ENCODE results near the gene CNTD1.

DNA sequence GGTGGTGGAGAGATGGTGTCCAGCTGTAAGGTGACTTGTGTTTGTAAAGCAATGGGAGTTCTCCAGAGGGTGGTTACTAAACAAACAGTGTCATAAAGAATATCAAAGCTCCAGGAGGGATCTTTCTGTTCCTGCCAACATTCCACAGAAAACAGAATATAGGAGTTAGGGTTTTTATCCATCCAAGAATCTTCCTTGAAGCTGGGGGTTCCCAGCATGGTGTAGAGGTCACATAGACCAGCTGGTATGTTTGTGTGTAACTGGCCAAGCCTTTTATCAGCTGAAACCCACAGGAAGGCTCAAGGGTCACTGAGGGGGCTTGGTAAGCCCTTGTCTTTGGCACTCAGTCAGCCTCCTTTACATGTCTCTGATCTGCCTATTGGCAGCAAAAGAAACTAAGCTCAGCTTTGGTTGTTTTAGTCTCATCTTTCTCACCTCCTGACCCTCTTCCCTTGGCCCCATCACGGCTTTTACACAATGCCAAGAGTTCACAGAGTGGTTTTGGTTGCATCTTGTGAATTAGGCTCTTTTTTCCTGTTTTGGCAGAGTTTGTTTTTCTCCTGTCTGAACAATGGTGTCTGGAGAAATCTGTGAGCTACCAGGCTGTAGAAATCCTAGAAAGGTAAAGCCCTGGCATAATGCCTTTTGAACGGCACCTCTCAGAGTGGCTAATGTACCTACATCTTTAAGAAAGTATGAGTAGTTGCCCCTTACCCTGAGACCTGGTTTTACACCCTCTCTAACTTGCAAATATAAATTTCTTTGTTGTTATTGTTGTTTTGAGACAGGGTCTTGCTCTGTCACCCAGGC, 4.6 kb downstream of the CNTD1 start:
- TF ChIP-seq BHLHE40 (IDR thresholded peaks at IDR 0.05; ENCODE audit: low read depth, low read length): no peak
- TF ChIP-seq TP53 (CRISPR knock-in tag; IDR thresholded peaks at IDR 0.05): no peak
- TF ChIP-seq, protein P1, sequence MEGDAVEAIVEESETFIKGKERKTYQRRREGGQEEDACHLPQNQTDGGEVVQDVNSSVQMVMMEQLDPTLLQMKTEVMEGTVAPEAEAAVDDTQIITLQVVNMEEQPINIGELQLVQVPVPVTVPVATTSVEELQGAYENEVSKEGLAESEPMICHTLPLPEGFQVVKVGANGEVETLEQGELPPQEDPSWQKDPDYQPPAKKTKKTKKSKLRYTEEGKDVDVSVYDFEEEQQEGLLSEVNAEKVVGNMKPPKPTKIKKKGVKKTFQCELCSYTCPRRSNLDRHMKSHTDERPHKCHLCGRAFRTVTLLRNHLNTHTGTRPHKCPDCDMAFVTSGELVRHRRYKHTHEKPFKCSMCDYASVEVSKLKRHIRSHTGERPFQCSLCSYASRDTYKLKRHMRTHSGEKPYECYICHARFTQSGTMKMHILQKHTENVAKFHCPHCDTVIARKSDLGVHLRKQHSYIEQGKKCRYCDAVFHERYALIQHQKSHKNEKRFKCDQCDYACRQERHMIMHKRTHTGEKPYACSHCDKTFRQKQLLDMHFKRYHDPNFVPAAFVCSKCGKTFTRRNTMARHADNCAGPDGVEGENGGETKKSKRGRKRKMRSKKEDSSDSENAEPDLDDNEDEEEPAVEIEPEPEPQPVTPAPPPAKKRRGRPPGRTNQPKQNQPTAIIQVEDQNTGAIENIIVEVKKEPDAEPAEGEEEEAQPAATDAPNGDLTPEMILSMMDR (IDR thresholded peaks at IDR 0.05): no peak
- TF ChIP-seq HOXB5 (CRISPR knock-in tag; IDR thresholded peaks at IDR 0.05): no peak

Measured in A549 (cell line).